ENCODE results near the gene CES4A.
"Not testable (repeated sequence)": the region's sequence is repeated elsewhere in the genome, so short reads cannot be mapped to it uniquely, and the experiment has no call there.

The CES4A gene

DNA sequence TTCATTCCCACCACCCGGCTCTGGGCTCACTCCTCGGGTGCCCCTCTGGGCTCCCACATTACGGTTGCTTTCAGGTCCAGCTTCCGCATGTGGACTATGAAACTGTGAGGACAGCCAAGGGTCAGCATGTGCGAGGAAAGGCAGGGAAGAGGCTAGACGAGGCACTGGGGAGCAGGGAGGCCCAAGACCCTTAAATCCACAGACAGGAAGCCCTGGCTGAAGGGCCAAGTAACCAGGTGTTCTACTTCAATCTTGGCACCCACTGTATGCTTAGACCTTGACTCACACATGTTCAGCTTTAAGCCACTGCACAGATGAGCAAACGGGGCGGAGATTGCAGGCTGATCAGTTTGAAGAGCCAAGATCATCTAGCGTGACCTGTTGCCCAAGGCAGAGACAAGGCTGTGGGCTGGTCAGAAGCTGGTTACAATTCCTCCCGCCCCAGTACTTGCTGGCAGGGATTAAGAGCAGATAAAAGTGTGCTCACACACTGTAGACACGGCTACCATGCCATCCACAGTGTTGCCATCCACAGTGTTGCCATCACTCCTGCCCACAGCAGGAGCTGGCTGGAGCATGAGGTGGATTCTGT lies at the start of gene CES4A:
CES4A (plus strand) TSS at position 393 of the 592 bp plus-strand sequence; CDS start at position 577, 184 bp downstream.
- H3K4me3 ChIP-seq: no peak within 1 kb of the TSS
- H3K27ac ChIP-seq: peak within 1 kb of the TSS in 4 of 21 experiments; percentile 14 to 53 (median 40)

DNA sequence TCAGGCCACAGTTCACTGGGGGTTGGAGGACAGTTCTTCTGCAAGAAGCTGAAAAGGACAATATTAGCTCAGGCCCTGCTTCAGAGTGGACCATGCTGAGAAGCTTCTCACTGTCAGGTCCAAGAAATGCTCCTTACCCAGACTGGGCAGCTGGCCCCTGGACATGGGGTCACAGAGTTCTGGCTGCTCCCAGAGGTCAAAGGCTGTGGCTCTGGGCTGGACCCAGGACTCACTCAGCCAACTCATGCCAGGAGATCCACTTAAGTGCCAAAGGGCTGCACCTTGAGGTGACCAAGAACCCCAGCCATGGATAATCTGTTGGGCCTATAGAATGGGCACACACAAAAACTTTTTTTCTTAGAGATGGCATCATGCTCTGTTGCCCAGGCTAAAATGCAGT lies 49.0 kb upstream of the CES4A start:
- H3K27ac ChIP-seq: no peak overlapping the region
- H3K4me3 ChIP-seq: no peak overlapping the region

DNA sequence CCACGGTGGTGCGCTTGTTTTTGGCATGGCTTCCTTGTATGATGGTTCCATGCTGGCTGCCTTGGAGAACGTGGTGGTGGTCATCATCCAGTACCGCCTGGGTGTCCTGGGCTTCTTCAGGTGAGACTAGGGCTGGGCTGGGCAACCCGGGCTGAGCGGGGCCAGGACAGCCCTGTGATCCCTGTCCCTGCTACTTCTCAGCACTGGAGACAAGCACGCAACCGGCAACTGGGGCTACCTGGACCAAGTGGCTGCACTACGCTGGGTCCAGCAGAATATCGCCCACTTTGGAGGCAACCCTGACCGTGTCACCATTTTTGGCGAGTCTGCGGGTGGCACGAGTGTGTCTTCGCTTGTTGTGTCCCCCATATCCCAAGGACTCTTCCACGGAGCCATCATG lies 48.2 kb upstream of the CES4A start:
- no peak overlapping the region for H3K4me3 ChIP-seq
- H3K27ac ChIP-seq: no peak overlapping the region

DNA sequence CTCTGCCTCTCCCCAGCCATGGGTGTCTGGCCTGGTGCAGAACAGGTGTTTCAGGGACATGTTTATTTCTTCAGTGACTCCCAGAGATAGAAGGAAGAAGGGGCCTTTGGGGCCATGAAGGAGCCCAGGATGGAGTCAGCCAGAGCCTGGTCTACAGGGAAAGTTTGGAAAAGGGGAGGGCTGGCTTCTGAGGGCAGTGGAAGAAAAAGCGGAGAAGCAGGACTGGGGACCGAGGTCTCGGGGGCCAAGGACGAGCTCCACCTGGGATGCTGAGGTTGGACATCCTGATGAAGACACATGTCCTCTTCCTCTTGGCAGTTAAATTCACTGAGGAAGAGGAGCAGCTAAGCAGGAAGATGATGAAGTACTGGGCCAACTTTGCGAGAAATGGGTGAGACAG lies 45.4 kb upstream of the CES4A start:
- H3K27ac ChIP-seq: no peak overlapping the region
- H3K4me3 ChIP-seq: no peak overlapping the region

DNA sequence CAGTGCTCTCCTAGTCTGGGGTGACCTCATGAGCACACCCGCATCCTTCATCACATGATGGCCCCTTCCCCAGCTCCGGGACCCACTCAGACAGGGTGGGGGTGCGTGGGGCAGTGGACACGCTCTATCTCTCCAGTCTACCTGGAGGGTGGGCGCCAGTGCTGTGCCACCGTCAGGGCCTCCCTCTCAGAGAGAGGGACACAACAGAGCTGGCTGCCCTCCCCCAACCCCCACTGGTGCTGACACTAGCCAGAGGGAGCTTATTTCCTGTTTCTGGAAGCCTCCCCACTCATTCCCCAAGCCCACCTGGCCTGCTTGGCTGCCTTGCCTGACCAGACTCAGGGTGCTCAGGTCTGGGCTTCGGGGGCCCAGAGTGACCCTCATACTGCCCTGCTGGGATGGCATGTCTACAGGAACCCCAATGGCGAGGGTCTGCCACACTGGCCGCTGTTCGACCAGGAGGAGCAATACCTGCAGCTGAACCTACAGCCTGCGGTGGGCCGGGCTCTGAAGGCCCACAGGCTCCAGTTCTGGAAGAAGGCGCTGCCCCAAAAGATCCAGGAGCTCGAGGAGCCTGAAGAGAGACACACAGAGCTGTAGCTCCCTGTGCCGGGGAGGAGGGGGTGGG lies 44.8 kb upstream of the CES4A start:
- no peak overlapping the region for H3K4me3 ChIP-seq
- no peak overlapping the region for H3K27ac ChIP-seq

DNA sequence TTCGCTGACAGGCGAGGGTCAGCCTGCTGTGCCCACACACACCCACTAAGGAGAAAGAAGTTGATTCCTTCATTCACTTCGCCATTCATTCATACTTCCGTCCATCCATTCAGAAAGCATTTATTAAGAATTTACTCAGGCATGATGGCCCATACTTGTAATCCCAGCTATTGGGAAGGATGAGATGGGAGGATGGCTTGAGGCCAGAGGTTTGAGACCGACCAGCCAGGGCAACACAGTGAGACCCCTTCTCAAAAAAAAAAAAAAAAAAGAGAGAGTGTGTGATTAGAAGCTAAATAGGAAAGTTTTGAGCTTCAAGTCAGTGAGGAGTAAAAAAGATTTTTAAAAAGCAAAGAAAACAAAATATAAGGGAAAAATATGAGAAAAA lies 44.3 kb upstream of the CES4A start:
- Histone ChIP-seq H3K4me3 (no peak overlapping the region), H3K27ac (no peak overlapping the region)

DNA sequence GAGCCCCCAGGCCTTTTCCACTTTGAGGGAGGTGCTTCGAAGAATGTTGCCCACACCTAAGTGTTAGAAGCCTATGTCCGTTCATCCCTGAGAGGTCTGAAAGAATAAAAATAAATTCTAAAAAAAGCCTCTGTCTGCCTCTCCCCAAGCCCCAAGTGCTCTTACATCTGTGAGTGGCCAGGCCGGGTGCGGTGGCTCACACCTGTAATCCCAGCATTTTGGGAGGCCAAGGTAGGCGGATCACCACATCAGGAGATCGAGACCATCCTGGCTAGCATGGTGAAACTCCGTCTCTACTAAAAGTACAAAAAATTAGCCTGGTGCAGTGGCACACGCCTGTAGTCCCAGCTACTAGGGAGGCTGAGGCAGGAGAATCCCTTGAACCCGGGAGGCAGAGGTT lies 43.4 kb upstream of the CES4A start:
- H3K4me3 ChIP-seq, H3K27ac ChIP-seq: not testable (repeated sequence)

DNA sequence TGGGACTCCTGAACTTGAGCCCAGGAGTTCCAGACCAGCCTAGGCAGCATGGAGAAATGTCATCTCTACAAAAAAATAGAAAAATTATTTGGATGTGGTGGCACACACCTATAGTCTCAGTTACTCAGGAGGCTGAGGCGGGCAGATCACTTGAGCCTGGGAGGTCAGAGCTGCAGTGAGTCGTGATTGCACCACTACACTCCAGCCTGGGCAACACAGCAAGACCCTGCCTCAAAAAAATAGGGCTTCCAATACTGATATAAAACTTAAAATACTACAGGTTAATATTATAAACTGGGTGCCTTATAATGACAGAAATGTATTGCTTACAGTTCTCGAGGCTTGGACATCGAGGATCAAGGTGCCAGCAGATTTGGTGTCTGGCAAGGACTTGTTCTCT lies 42.5 kb upstream of the CES4A start:
- no peak overlapping the region for H3K27ac ChIP-seq
- no peak overlapping the region for H3K4me3 ChIP-seq

DNA sequence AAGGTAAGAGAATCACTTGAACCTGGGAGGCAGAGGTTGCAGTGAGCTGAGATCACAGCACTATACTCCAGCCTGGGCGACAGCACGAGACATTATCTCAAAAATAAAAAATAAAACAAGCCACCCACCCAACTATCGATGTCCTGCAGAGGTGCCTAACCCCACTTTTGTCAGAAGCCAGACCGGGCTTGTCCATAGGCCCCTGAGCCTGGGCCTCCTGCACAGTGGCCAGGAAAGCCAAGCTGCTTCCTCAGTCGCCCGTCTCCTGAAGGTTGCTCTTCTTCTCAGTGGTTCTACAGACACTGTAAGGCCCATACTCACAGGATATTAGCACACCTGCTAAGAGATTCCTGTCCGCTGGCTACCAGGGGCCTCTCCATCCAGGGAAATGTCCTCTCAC lies 41.8 kb upstream of the CES4A start:
- no peak overlapping the region for H3K4me3 ChIP-seq
- no peak overlapping the region for H3K27ac ChIP-seq

DNA sequence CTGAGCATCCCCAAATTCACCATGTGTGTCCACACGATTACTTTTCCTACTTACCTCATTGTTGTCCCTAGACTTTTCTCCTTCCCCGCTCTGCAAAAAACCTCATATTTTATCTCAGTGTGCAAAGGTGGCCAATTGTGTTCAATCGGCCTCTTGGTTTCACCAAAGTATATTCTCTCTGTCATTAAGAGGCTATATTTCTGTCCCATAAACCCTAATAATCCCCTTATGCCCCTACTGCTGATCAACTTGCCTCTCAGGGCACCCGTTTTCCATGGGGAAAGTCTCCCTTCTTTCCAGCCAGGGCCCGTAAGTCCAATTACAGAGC lies 41.5 kb upstream of the CES4A start:
- no peak overlapping the region for H3K27ac ChIP-seq
- H3K4me3 ChIP-seq: no peak overlapping the region

DNA sequence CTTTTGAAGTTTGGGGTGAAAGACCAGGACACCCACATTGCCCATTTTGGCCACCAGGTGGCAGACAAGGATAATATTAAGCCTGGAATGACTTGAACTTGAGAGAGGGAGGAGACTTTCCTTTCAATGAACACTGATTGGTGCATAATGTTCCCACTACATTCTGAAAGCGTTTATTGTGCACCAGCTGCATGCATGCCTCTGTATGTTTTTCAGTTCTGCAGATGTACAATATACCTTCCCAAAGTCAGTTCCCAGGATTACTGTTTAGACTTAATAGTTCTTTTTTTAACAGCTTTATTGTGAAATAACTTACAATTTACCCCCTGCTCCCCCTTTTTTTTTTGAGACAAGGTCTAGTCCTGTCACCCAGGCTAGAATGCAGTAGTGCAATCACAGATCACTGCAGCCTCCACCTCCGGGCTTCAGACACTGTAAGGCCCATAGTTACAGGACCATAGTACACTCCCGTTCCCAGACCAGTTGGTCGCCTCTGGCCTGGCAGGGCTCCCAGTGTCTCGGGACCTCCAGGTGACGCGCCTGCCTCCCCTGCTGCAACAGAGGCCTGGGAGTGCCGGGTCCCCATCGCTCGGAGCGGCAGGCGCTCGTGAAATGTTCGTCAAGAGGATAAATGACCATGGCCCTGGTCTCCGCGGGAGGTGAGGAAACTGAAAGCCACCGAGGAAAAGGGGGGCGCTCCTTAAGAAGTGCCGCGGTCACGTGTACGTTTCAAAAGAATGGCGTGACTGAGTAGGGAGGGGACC lies 40.9 kb upstream of the CES4A start:
- H3K27ac ChIP-seq: no peak overlapping the region
- peak overlapping the region; percentile 13 to 49 (median 34) for H3K4me3 ChIP-seq

DNA sequence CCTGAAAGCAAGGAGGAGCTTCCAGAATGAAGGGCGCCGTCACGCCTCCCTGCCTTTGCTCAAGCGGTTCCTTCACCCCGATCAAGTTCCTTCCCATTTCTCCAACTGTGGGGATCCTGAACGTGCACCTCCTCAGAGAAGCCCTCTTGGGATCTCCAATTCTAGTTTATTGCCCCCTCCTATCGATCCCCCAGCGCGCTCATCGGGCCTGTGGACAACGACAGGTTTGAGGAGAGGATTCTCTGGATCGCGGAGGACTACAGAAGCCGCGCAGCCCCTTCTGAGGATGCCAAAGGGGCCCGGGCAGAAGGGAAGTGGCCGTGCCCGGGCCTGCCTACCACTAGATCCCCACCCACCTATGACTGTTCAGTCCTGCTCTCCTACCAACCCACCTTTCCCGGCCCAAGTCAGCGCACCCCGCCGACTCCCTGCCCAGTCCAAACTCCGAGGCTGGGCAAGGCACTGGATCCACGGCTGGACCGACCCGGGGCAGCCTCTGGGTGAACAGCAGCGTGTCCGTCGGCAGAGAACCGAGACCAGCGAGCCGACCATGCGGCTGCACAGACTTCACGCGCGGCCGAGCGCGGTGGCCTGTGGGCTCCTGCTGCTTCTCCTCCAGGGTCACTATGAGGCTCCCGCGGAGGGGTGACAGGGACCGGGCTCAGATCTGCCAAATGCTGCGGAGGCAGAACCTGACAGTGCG lies 40.1 kb upstream of the CES4A start:
- Histone ChIP-seq H3K27ac (peak overlapping the region in 2 of 21 experiments; percentile 0 to 26), H3K4me3 (peak overlapping the region; percentile 13 to 49 (median 34))

DNA sequence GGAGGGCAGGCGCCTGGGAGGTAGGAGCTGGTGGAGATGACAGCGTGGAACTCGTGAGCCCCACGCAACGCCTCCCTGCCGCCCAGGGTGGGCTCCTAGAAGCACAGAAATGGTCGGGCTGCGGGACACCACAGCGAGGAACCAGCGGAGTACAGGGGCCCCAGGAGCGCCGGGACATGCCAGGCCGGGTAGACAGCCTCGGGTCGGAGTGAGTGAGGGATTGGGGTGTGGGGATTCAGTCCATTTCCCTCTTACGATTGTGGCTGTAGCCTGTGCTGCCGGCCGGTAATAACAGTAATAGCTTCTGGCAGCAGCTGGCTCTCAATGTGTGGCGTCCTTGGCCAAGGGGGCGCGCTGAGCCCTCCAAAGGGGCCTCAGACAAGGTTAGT lies 39.6 kb upstream of the CES4A start:
- H3K4me3 ChIP-seq: peak overlapping the region in 6 of 7 experiments; percentile 13 to 49 (median 32)
- H3K27ac ChIP-seq: no peak overlapping the region

DNA sequence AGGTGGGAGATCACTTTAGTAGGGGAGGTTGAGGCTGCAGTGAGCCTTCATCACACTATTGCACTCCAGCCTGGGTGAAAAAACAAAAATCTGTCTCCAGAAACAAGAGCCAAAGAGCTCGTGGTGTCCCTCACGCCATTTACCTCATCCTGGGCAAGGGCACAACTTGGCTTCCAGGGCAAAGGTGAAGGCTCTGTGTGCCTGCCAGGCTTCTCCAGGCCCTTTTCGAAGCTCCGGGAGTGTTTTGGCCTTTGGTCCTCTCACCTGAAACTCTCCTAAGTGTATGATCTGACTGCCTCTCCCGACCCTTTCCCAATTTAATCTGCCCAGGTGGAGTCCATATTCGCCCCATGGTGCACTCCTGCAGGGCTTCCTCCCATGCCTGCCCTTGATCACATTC lies 38.9 kb upstream of the CES4A start:
- Histone ChIP-seq H3K27ac (no peak overlapping the region), H3K4me3 (no peak overlapping the region)

DNA sequence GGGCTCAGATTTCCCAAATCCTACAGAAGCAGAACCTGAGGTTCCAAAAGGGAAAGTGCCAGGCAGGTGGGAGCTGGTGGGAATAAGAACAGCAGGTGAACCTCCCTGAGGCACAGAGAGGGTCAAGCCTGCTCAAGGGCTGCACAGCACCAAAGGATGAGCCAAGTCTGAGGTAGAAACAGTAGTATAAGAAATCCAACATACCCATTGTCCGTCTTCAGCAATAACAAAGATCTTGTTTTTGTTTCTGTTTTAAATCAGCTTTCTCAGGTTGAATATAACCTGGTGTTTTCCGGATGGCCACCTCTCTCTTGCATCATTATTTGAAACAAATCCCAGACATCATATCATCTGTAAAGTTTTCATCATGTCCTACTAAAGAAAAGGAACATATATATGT lies 38.0 kb upstream of the CES4A start:
- Histone ChIP-seq H3K4me3 (no peak overlapping the region), H3K27ac (no peak overlapping the region)

DNA sequence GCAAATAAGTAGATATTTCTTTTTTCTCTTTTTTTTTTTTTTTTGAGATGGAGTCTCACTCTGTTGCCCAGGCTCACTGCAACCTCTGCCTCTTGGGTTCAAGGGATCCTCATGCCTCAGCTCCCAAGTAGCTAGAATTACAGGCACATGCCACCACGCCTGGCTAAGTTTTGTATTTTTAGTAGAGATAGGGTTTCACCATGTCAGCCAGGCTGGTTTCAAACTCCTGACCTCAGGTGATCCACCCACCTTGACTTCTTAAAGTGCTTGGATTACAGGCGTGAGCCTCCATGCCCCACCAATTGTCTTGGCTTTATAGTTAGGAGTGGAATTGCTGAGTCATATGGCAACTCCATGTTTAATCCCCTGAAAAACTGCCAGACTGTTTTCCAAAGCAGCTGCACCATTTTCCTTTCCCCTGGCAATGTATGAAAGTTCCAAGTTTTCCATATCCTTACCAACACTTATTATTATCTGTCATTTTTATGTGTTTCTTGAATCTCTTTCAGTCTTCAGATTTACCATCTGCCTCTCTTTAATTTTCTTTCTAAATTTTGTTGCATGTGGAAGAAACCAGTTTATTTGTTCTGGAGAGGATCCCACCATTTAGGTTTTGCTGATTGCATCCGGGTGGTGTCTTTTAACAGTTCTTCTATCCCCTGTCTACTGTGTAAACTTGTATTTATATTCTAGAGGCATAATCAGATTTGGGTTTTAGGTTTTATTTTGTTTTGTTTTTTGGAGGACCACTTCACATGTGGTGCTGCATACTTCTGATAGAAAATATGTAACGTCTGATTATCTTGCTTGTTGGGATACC lies 37.2 kb upstream of the CES4A start:
- Histone ChIP-seq H3K27ac (no peak overlapping the region), H3K4me3 (no peak overlapping the region)

DNA sequence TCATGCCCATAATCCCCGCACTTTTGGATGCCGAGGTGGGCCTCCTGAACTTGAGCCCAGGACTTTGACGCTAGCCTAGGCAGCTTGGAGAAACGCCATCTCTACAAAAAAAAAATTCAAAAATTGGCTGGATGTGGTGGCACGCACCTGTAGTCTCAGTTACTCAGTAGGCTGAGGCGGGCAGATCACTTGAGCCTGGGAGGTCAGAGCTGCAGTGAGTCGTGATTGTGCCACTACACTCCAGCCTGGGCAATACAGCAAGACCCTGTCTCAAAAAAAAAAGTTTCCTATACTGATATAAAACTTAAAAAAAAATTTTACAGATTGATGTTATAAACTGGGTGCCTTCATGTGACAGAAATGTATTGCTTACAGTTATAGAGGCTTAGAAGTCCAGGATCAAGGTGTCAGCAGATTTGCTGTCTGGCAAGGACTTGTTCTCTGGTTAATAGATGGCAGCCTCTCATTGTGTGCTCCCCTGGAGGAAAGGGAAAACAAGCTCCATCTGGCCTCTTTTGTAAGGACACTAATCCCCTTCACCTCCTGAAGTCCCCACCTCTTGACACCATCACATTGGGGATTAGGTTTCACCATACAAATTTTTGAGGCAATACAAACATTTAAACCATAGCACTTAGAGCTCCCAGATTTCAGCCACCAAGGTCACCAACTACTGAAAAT lies 35.8 kb upstream of the CES4A start:
- no peak overlapping the region for H3K27ac ChIP-seq
- H3K4me3 ChIP-seq: no peak overlapping the region

DNA sequence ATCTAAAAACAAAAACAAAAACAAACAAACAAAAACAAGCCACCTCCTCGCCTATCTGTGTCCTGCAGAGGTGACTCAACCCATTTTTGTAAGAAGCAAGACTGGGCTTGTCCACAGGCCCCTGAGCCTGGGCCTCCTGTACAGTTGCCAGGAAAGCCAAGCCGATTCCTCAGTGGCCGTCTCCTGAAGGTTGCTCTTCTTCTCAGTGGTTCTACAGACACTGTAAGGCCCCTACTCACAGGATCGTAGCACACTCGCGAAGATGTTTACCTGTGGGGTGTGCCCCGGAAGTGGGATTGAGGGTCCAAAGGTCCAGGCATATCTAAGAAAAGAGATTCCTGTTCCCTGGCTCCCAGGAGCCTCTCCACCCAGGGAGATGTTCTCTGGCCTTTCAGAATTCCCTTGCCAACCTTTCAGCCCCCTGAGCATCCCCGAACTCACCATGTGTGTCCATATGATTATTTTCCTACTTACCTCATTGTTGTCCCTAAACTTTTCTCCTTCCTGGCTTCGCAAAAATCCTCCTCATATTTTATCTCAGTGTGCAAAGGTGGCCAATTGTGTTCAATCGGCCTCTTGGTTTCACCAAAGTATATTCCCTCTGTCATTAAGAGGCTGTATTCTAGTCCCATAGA lies 34.8 kb upstream of the CES4A start:
- Histone ChIP-seq H3K27ac (no peak overlapping the region), H3K4me3 (no peak overlapping the region)

DNA sequence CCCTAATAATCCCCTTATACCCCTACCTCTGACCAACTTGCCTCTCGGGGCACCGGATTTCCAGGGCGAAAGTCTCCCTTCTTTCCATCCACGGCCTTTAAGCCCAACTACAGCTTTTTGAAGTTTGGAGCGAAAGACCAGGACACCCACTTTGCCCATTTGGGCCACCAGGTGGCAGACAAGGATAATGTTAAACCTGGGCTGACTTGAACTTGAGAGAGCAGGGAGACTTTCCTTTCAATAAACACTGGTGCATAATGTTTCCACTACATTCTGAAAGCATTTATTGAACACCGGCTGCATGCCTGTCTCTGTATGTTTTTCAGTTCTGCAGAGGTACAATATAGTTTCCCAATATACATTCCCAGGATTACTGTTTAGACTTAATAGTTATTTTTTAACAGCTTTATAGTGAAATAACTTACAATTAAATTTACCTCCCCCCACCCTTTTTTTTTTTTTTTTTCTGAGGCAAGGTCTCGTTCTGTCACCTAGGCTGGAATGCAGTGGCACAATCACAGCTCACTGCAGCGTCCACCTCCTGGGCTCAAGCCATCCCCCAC lies 34.2 kb upstream of the CES4A start:
- Histone ChIP-seq H3K27ac (no peak overlapping the region), H3K4me3 (no peak overlapping the region)
